ENCODE data around the gene ADGRL3. TPM values are rescaled to one million over a fixed set of nuclear protein-coding genes. Genes with fewer than 3 reads are reported as not detected.

The ADGRL3 gene
- total RNA-seq, 1 donor from 2014 or later: not detected

DNA sequence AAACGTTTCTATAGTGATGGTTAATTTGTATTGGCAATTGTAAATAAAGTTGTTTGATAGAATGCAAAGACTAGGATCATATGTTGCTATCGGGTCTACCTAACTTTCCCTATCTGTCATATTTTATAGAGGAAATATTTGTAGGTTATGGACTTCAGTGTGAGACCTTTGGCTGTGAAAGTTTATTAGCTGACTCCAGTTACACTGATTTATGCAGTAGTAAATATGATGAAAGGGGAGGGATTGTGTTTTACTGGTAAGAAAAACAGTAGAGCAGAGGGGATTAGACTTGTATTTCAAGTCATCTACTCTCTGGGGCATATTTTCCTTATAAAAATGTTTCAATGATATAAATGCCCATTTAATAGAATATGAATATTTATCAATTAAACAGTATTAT, 43.8 kb downstream of the ADGRL3 start:
- no peak overlapping the region for H3K4me3 Mint-ChIP-seq
- ChIA-PET CTCF (no interaction called here), POLR2A (no interaction called here)
- H3K9me3 Mint-ChIP-seq: no peaks in the 10 kb centered on the region
- no peak for TF ChIP-seq CTCF (IDR thresholded peaks at IDR 0.05)
- no peak for ATAC-seq (ENCODE audit: low read depth)
- DNase-seq: no peak
- intact Hi-C loops (cut with micrococcal nuclease): no loop called here
- H3K36me3 Mint-ChIP-seq (ENCODE audit: low read depth): no peaks in the 10 kb centered on the region
- no peak overlapping the region for H3K27ac Mint-ChIP-seq
- no peaks in the 10 kb centered on the region for H3K27me3 Mint-ChIP-seq
- H3K4me1 Mint-ChIP-seq: no peaks in the 10 kb centered on the region

DNA sequence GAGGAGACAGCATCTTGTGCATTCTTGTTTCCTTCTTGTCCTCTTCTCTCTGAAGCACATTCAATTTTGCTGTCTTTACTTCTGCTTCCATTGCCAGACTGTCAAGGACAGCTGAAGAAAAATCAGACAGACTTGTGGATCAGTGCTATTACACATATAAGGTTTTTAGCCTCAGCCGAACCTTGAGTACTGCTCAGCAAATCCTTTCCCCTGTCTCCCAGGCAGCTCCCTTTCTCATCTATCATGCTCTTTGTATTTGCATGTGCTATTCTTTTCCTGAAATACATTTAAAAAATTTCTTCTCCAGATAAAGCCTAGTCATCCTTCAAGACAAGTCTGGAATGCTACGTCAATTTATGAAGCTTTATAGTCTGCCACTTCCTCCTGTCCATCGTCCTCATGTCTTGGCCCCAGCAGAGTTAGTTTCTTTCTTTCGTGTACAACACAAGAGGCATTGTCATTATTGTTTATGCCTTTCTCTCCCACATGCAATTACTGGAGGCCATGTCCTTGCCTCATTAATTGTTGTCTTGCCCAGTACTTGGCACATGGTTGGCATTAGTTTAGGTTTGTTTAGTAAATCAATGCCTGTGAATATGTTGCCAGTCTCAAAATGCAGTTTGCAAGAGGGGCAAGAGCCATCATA, 45.1 kb downstream of the ADGRL3 start:
- H3K9me3 Mint-ChIP-seq: peaks cover 3% of the 10 kb centered on the region
- DNase-seq (no peak), ATAC-seq (ENCODE audit: low read depth) (no peak)
- no peak overlapping the region for H3K27ac Mint-ChIP-seq
- POLR2A ChIA-PET: no interaction called here
- TF ChIP-seq CTCF (IDR thresholded peaks at IDR 0.05): no peak
- H3K4me1 Mint-ChIP-seq: no peaks in the 10 kb centered on the region
- CTCF ChIA-PET: no interaction called here
- no peaks in the 10 kb centered on the region for H3K27me3 Mint-ChIP-seq
- H3K36me3 Mint-ChIP-seq (ENCODE audit: low read depth): no peaks in the 10 kb centered on the region
- H3K4me3 Mint-ChIP-seq: no peak overlapping the region
- intact Hi-C loops (cut with micrococcal nuclease): no loop called here

- ChIA-PET POLR2A (no interaction called here), CTCF (no interaction called here)
- no peaks in the 10 kb centered on the region for H3K4me1 Mint-ChIP-seq
- no peak overlapping the region for H3K4me3 Mint-ChIP-seq
- no peak for DNase-seq
- intact Hi-C loops (cut with micrococcal nuclease): no loop called here
- no peak for TF ChIP-seq CTCF (IDR thresholded peaks at IDR 0.05)
- peaks cover 3% of the 10 kb centered on the region for H3K9me3 Mint-ChIP-seq
- H3K27me3 Mint-ChIP-seq: no peaks in the 10 kb centered on the region
- no peak for ATAC-seq (ENCODE audit: low read depth)
- no peak overlapping the region for H3K27ac Mint-ChIP-seq
- no peaks in the 10 kb centered on the region for H3K36me3 Mint-ChIP-seq (ENCODE audit: low read depth)
These were observed 45.9 kb downstream of the ADGRL3 start for GRCh38 chr4:61246034-61246433.

DNA sequence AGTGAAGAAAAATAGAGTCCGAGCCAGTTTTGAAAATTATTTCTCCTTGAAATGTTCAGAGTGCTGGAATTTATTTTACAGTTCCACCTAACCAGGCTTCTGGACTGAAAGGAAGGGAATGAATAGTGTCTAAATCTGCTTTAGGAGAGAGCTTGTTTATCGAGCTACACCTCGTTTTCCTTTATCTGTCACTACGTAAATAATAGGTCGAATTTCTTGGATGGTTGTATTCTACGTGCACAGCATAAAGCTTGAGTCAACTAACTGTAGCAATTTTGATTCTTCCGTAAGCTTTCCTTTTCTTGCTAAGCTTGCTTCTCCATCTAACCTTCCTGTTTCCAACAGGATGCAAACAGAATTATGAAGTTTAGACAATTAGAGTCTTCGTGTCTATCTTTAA, 48.6 kb downstream of the ADGRL3 start:
- Mint-ChIP-seq H3K27ac (no peak overlapping the region), H3K9me3 (peaks cover 3% of the 10 kb centered on the region), H3K4me1 (no peaks in the 10 kb centered on the region), H3K4me3 (no peak overlapping the region), H3K36me3 (ENCODE audit: low read depth) (no peaks in the 10 kb centered on the region), H3K27me3 (no peaks in the 10 kb centered on the region)
- DNase-seq (no peak), ATAC-seq (ENCODE audit: low read depth) (no peak)
- intact Hi-C loops (cut with micrococcal nuclease): no loop called here
- POLR2A ChIA-PET: no interaction called here
- TF ChIP-seq CTCF (IDR thresholded peaks at IDR 0.05): no peak
- CTCF ChIA-PET: no interaction called here

- no peak for ATAC-seq (ENCODE audit: low read depth)
- ChIA-PET CTCF (no interaction called here), POLR2A (no interaction called here)
- no peak for DNase-seq
- H3K9me3 Mint-ChIP-seq: peaks cover 3% of the 10 kb centered on the region
- H3K4me1 Mint-ChIP-seq: no peaks in the 10 kb centered on the region
- H3K27ac Mint-ChIP-seq: no peak overlapping the region
- intact Hi-C loops (cut with micrococcal nuclease): no loop called here
- H3K36me3 Mint-ChIP-seq (ENCODE audit: low read depth): no peaks in the 10 kb centered on the region
- no peak for TF ChIP-seq CTCF (IDR thresholded peaks at IDR 0.05)
- no peak overlapping the region for H3K4me3 Mint-ChIP-seq
- no peaks in the 10 kb centered on the region for H3K27me3 Mint-ChIP-seq
These were observed 51.0 kb downstream of the ADGRL3 start for GRCh38 chr4:61251129-61251528.
